ENCODE data around the gene RNF150. TPM values are rescaled to one million over a fixed set of nuclear protein-coding genes. Genes with fewer than 3 reads are reported as not detected.

RNF150 gene
- total RNA-seq, 1 donor = 16.4 TPM

GRCh38 chr4:140995058-140995457 lies 138.2 kb downstream of the RNF150 start:
- no peak for DNase-seq (ENCODE audit: low read depth)
- no peak overlapping the region for H3K4me3 ChIP-seq (ENCODE audit: low read depth, low read length)
- no peak for TF ChIP-seq CTCF (IDR thresholded peaks at IDR 0.05; ENCODE audit: insufficient read depth, low read depth, low read length)

GRCh38 chr4:140994015-140994414 lies 139.3 kb downstream of the RNF150 start:
- DNase-seq (ENCODE audit: low read depth) = no peak
- H3K4me3 ChIP-seq (ENCODE audit: low read depth, low read length) = no peak overlapping the region
- no peak for TF ChIP-seq CTCF (IDR thresholded peaks at IDR 0.05; ENCODE audit: insufficient read depth, low read depth, low read length)

- H3K4me3 ChIP-seq (ENCODE audit: low read depth, low read length) = no peak overlapping the region
- TF ChIP-seq CTCF (IDR thresholded peaks at IDR 0.05; ENCODE audit: insufficient read depth, low read depth, low read length) = no peak
- DNase-seq (ENCODE audit: low read depth) = no peak
Measured at GRCh38 chr4:140993370-140993769, 139.9 kb downstream of the RNF150 start.

- no peak for DNase-seq (ENCODE audit: low read depth)
- TF ChIP-seq CTCF (IDR thresholded peaks at IDR 0.05; ENCODE audit: insufficient read depth, low read depth, low read length) = no peak
- no peak overlapping the region for H3K4me3 ChIP-seq (ENCODE audit: low read depth, low read length)
Measured at GRCh38 chr4:140989944-140990343, 143.3 kb downstream of the RNF150 start.

- DNase-seq (ENCODE audit: low read depth) = no peak
- no peak for TF ChIP-seq CTCF (IDR thresholded peaks at IDR 0.05; ENCODE audit: insufficient read depth, low read depth, low read length)
- no peak overlapping the region for H3K4me3 ChIP-seq (ENCODE audit: low read depth, low read length)
Measured at GRCh38 chr4:140986045-140986444, 147.2 kb downstream of the RNF150 start.

GRCh38 chr4:140982613-140983340 lies 150.5 kb downstream of the RNF150 start:
- no peak for TF ChIP-seq CTCF (IDR thresholded peaks at IDR 0.05; ENCODE audit: insufficient read depth, low read depth, low read length)
- DNase-seq (ENCODE audit: low read depth) = no peak
- no peak overlapping the region for H3K4me3 ChIP-seq (ENCODE audit: low read depth, low read length)

All from fibroblast of villous mesenchyme (primary cell).